Endothelial cell of umbilical vein (primary cell): Measurements from ENCODE around the gene PPM1F. TPM values are rescaled to one million over a fixed set of nuclear protein-coding genes. Genes with fewer than 3 reads are reported as not detected.
"Not testable (repeated sequence)": the region's sequence is repeated elsewhere in the genome, so short reads cannot be mapped to it uniquely, and the experiment has no call there.

ENCODE experiments used
- BruUV-seq: library from RNA; stranded (reverse); fragments of 400-500 nt; replicated peaks from 2 replicates; lab custom pipeline; 2021; lab: Mats Ljungman, UMichigan
- CTCF ChIA-PET: fragments of 300-600, 350-600 bp; sonication (Branson Sonifier 250); formaldehyde crosslinking; loops from one replicate; lab custom pipeline; 2021; ENCODE audit warnings: antibody characterized with exemption, inconsistent platforms; lab: Charles Lee
- POLR2A ChIA-PET: fragments of 300-600, 350-600 bp; sonication (Branson Sonifier 250); formaldehyde crosslinking; loops from one replicate; lab custom pipeline; 2021; ENCODE audit warnings: antibody characterized with exemption, inconsistent platforms; lab: Charles Lee
- DNase-seq: peaks from one replicate; pipeline ENCODE4 v3.0.0-alpha.2; 2011; ENCODE audit warnings: low read depth, low spot score
- FAIRE-seq: peaks from 2 replicates; lab custom pipeline; 2011; peaks lifted over from hg19 to GRCh38; lab: Jason Lieb, UNC
- H2AFZ ChIP-seq: 2 replicates; pipeline ENCODE4 v1.6.0; 2012; ENCODE audit warnings: low read depth, low read length, control low read depth, inconsistent platforms
- H3K27ac ChIP-seq: 2 replicates; pipeline ENCODE4 v1.5.1; 2011; ENCODE audit warnings: low read depth, mild to moderate bottlenecking, control low read depth, low read length, moderate library complexity; ENCODE audit not compliant: insufficient read depth
- H3K27me3 ChIP-seq, 2 experiments: 2 replicates each; pipeline versions ENCODE4 v1.6.0 to v1.6.1; 2011; ENCODE audit warnings: low read length in 2 of 2, mixed read lengths in 1 of 2; ENCODE audit not compliant: control insufficient read depth in 2 of 2, insufficient read depth in 2 of 2
- H3K36me3 ChIP-seq, 2 experiments: 2 replicates in 1 of 2; 3 replicates in 1 of 2; pipeline ENCODE4 v1.5.1; 2011; ENCODE audit warnings: low read length in 2 of 2, mild to moderate bottlenecking in 1 of 2, moderate library complexity in 1 of 2; ENCODE audit not compliant: control insufficient read depth in 2 of 2, insufficient read depth in 2 of 2; ENCODE audit errors: extremely low read depth in 1 of 2
- H3K4me1 ChIP-seq: 3 replicates; pipeline ENCODE4 v1.5.1; 2011; ENCODE audit warnings: mild to moderate bottlenecking, low read length; ENCODE audit not compliant: control insufficient read depth, insufficient read depth; ENCODE audit errors: extremely low read depth
- H3K4me2 ChIP-seq: 2 replicates; pipeline ENCODE4 v1.6.1; 2011; ENCODE audit warnings: low read length, control low read depth, mixed read lengths; ENCODE audit not compliant: insufficient read depth
- H3K4me3 ChIP-seq, 3 experiments: fragments of 200-600 bp in 1 of 3; sonication (generic), shearing (Covaris generic) in 1 of 3; replicated peaks in 1 of 3; 2 replicates each; pipeline ENCODE4 v1.5.1; 2011 to 2016; ENCODE audit warnings: control low read depth in 3 of 3, low read length in 3 of 3, mild to moderate bottlenecking in 2 of 3, inconsistent platforms in 1 of 3, low read depth in 1 of 3, moderate library complexity in 1 of 3; ENCODE audit not compliant: insufficient read depth in 1 of 3
- H3K79me2 ChIP-seq: 2 replicates; pipeline ENCODE4 v1.6.0; 2012; ENCODE audit warnings: low read length, inconsistent platforms; ENCODE audit not compliant: control insufficient read depth, insufficient read depth
- H3K9ac ChIP-seq: replicated peaks from 2 replicates; pipeline ENCODE3; 2011; ENCODE audit warnings: low read length, control low read depth; ENCODE audit not compliant: insufficient read depth; ENCODE audit errors: extremely low read depth
- H3K9me1 ChIP-seq: replicated peaks from 3 replicates; pipeline ENCODE4 v1.6.0; 2011; ENCODE audit warnings: mild to moderate bottlenecking, low read length; ENCODE audit not compliant: control insufficient read depth, insufficient read depth; ENCODE audit errors: extremely low read depth
- H3K9me3 ChIP-seq: replicated peaks from 2 replicates; pipeline ENCODE4 v1.5.1; 2012; ENCODE audit warnings: low read length, inconsistent platforms; ENCODE audit not compliant: control insufficient read depth, insufficient read depth
- H4K20me1 ChIP-seq: replicated peaks from 2 replicates; pipeline ENCODE3; 2011; ENCODE audit warnings: mild to moderate bottlenecking, low read length; ENCODE audit not compliant: control insufficient read depth, insufficient read depth; ENCODE audit errors: extremely low read depth
- EZH2 ChIP-seq: IDR thresholded peaks from 2 replicates; pipeline ENCODE4 v1.6.1; 2012; ENCODE audit warnings: borderline replicate concordance, low read depth, mild to moderate bottlenecking, moderate library complexity, low read length, inconsistent platforms; ENCODE audit not compliant: severe bottlenecking
- FOS ChIP-seq: IDR thresholded peaks from 2 replicates; pipeline ENCODE4 v1.6.1; 2011; ENCODE audit warnings: mild to moderate bottlenecking, low read length, moderate library complexity, borderline replicate concordance; ENCODE audit not compliant: insufficient read depth
- GATA2 ChIP-seq: IDR thresholded peaks from 2 replicates; pipeline ENCODE4 v1.7.0; 2011; ENCODE audit warnings: low read depth, mild to moderate bottlenecking, moderate library complexity, mixed read lengths, low read length; ENCODE audit not compliant: insufficient read length, insufficient read depth
- JUN ChIP-seq: IDR thresholded peaks from 2 replicates; pipeline ENCODE4 v1.6.1; 2011; ENCODE audit warnings: borderline replicate concordance, low read depth; ENCODE audit not compliant: insufficient read length, insufficient read depth
- MYC ChIP-seq: IDR thresholded peaks from one replicate; pipeline ENCODE4 v1.6.1; 2011; ENCODE audit warnings: mild to moderate bottlenecking, low read depth, low read length
- POLR2A ChIP-seq: IDR thresholded peaks from 2 replicates; pipeline ENCODE4 v1.6.1; 2012; ENCODE audit warnings: low read depth, mild to moderate bottlenecking, control low read depth, low read length
- POLR2AphosphoS5 ChIP-seq: IDR thresholded peaks from 2 replicates; pipeline ENCODE4 v1.6.1; 2012; ENCODE audit warnings: low read depth, mild to moderate bottlenecking, control low read depth, low read length, moderate library complexity; ENCODE audit not compliant: insufficient read depth
- dilution Hi-C: fragments of 300-500 bp; cut with MboI; formaldehyde crosslinking; loops from one replicate; pipeline ENCODE4 v1.15.0; 2019; ENCODE audit warnings: low sequenced_read_pairs; ENCODE audit not compliant: extremely low pct_ligation_motif_present
- intact Hi-C: fragments of 100-400 bp; cut with micrococcal nuclease; formaldehyde crosslinking; loops from one replicate; pipeline ENCODE4 v1.10.0; 2022
- polyA plus RNA-seq, 4 experiments: library from polyadenylated mRNA; depleted of rRNA in 3 of 4; stranded (reverse) in 3 of 4; unstranded in 1 of 4; fragments of >200 nt; gene quantifications; 2 replicates each; pipeline versions ENCODE4 v1.2.1 to v1.2.3, GENCODE V29; 2011 to 2012; ENCODE audit warnings: missing spikeins in 1 of 4
- total RNA-seq: library from RNA; stranded (reverse); gene quantifications from 2 replicates; pipeline ENCODE4 v1.2.3, GENCODE V29; 2021
- TF ChIP-seq, protein P1 (sequence below), 2 donors: IDR thresholded peaks; 1 replicate in 1 of 2; 2 replicates in 1 of 2; pipeline ENCODE4 v1.5.1; 2011; ENCODE audit warnings: low read length in 2 of 2, mild to moderate bottlenecking in 2 of 2, moderate library complexity in 2 of 2, control low read depth in 1 of 2, inconsistent platforms in 1 of 2, low read depth in 1 of 2; ENCODE audit not compliant: insufficient read depth in 1 of 2; ENCODE audit errors: extremely low read depth in 1 of 2
- TF ChIP-seq, protein P2 (sequence below): IDR thresholded peaks from 2 replicates; pipeline ENCODE4 v1.6.1; 2011; ENCODE audit not compliant: insufficient read depth, insufficient read length

PPM1F gene
- total and polyA plus RNA-seq, 2 donors (not counting 3 experiments of a cell fraction or from before 2014, with no cell fraction given), result 107 to 178 TPM

DNA sequence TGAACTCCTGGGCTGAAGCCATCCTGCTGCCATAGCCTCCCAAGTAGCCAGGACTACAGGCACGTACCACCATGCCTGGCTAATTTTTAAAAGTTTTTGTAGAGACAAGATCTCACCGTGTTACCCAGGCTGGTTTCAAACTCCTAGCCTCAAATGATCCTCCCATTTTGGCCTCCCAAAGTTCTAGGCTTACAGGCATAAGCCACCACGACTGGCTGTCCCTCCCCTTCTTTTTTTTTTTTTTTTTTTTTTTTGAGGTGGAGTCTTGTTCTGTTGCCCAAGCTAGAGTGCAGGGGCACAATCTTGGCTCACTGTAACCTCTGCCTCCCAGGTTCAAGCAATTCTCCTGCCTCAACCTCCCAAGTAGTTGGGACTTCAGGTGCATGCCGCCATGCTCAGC is 77.7 kb downstream of the PPM1F start:
- H3K36me3 ChIP-seq, CTCF ChIA-PET, H3K4me3 ChIP-seq, FAIRE-seq, H4K20me1 ChIP-seq, DNase-seq, H3K4me1 ChIP-seq, H3K9ac ChIP-seq, H3K79me2 ChIP-seq, dilution Hi-C loops, H3K27ac ChIP-seq, H3K4me2 ChIP-seq, H3K9me1 ChIP-seq, H2AFZ ChIP-seq, H3K9me3 ChIP-seq, BruUV-seq, H3K27me3 ChIP-seq, intact Hi-C loops: not testable (repeated sequence)
- POLR2A ChIA-PET, result interaction anchor here (0.6 kb wide), 1 partner anchor 139 kb away, joined by 3 read pairs; no protein-coding TSS in a partner anchor

DNA sequence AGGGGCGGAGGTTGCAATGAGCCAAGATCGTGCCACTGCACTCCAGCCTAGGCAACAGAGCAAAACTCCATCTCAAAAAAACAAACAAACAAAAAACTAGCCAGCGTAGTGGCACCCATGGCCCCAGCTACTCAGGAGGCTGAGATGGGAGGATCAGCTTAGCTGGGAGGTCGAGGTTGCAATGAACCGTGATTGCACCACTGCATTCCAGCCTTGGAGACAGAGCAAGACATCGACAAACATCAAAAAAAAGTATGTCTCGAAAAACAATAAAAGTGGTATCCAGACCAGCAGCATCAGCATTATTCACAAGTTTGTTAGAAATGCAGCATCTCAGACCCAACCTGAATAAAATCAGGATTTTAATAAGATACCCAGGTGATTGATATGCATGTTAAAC is 79.0 kb downstream of the PPM1F start:
- BruUV-seq, result no TSS peak
- POLR2A ChIA-PET, result no interaction called here
- DNase-seq (no peak), FAIRE-seq (no peak)
- no peak for TF ChIP-seq FOS
- TF ChIP-seq MYC, result no peak
- TF ChIP-seq JUN, result no peak
- no peak for TF ChIP-seq POLR2A
- no peak for TF ChIP-seq GATA2
- TF ChIP-seq EZH2, result no peak
- TF ChIP-seq, protein P1, sequence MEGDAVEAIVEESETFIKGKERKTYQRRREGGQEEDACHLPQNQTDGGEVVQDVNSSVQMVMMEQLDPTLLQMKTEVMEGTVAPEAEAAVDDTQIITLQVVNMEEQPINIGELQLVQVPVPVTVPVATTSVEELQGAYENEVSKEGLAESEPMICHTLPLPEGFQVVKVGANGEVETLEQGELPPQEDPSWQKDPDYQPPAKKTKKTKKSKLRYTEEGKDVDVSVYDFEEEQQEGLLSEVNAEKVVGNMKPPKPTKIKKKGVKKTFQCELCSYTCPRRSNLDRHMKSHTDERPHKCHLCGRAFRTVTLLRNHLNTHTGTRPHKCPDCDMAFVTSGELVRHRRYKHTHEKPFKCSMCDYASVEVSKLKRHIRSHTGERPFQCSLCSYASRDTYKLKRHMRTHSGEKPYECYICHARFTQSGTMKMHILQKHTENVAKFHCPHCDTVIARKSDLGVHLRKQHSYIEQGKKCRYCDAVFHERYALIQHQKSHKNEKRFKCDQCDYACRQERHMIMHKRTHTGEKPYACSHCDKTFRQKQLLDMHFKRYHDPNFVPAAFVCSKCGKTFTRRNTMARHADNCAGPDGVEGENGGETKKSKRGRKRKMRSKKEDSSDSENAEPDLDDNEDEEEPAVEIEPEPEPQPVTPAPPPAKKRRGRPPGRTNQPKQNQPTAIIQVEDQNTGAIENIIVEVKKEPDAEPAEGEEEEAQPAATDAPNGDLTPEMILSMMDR (IDR thresholded peaks at IDR 0.05; ENCODE audit: extremely low read depth in 1 of 2, insufficient read depth in 1 of 2, low read depth in 1 of 2, low read length in 2 of 2), result no peak
- TF ChIP-seq, protein P2, sequence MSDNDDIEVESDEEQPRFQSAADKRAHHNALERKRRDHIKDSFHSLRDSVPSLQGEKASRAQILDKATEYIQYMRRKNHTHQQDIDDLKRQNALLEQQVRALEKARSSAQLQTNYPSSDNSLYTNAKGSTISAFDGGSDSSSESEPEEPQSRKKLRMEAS, result no peak
- TF ChIP-seq POLR2AphosphoS5, result no peak
- dilution Hi-C loops, result no loop called here
- Histone ChIP-seq H4K20me1 (no peaks in the 10 kb centered on the region), H3K79me2 (no peaks in the 10 kb centered on the region), H3K9me1 (no peaks in the 10 kb centered on the region), H3K9ac (no peak overlapping the region), H3K4me2 (no peak overlapping the region), H3K4me3 (no peak overlapping the region), H3K36me3 (no peaks in the 10 kb centered on the region), H3K27ac (no peak overlapping the region), H3K27me3 (no peaks in the 10 kb centered on the region), H3K9me3 (no peaks in the 10 kb centered on the region), H2AFZ (no peak overlapping the region), H3K4me1 (no peaks in the 10 kb centered on the region)
- CTCF ChIA-PET, result no interaction called here
- intact Hi-C loops, result no loop called here

DNA sequence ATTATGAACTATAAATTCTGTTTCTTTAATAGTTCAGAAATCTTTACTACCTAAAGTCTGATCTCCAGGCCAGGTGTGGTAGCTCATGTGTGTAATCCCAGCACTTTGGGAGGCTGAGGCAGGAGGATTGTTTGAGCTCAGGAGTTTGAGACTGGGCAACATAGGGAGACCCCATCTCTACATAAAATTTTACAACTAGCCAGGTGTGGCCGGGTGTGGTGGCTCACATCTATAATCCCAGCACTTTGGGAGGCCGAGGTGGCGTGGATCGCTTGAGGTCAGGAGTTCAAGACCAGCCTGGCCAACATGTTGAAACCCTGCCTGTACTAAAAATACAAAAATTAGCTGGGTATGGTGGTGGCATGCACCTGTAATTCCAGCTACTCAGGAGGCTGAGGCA is 79.9 kb downstream of the PPM1F start:
- H3K27me3 ChIP-seq, H3K9ac ChIP-seq, H3K4me1 ChIP-seq, H3K4me2 ChIP-seq, FAIRE-seq, POLR2A ChIA-PET, H3K36me3 ChIP-seq, H3K4me3 ChIP-seq, DNase-seq, H3K79me2 ChIP-seq, H3K27ac ChIP-seq, H4K20me1 ChIP-seq, BruUV-seq, dilution Hi-C loops, H3K9me1 ChIP-seq, CTCF ChIA-PET, H3K9me3 ChIP-seq, intact Hi-C loops, H2AFZ ChIP-seq: not testable (repeated sequence)
